EH (cell line): ENCODE data around the gene WDR13.
A peak's percentile ranks its signal among the peaks of the same experiment; 100 is the strongest.
"Not testable (repeated sequence)": the region's sequence is repeated elsewhere in the genome, so short reads cannot be mapped to it uniquely, and the experiment has no call there.

Source experiments
- DNase-seq: peaks from one replicate; pipeline ENCODE4 v3.0.0-alpha.2; 2015; ENCODE audit warnings: low read depth

The WDR13 gene

GRCh38 chrX:48595929-48596328, 1.4 kb upstream of the WDR13 start:
- DNase-seq, result no peak

DNA sequence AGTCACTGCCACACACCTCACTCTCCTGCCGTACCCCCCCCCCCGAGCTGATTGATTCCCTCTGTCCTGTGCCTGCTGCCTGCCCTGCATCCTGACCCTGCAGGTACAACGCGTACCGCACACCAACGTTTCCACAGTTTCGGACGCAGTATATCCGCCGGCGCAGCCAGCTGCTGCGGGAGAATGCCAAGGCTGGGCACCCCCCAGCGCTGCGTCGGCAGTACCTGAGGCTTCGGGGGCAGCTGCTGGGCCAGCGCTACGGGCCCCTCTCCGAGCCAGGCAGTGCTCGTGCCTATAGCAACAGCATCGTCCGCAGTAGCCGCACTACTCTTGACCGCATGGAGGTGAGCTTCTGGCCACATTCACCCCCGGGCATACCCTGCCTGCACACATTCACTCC, 1.3 kb downstream of the WDR13 start:
- DNase-seq, result no peak

DNA sequence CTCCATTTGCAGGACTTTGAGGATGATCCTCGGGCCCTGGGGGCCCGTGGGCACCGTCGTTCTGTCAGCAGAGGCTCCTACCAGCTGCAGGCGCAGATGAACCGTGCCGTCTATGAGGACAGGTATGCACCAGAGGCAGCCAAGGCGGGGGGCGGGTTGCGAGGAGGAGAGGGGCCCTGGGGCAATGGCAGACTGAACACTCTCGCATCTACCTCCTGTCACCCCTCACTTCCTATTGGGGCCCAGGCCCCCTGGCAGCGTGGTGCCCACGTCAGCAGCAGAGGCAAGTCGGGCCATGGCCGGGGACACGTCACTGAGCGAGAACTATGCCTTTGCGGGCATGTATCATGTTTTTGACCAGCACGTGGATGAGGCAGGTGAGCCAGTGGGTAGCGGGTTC, 2.0 kb downstream of the WDR13 start:
- no peak for DNase-seq

DNA sequence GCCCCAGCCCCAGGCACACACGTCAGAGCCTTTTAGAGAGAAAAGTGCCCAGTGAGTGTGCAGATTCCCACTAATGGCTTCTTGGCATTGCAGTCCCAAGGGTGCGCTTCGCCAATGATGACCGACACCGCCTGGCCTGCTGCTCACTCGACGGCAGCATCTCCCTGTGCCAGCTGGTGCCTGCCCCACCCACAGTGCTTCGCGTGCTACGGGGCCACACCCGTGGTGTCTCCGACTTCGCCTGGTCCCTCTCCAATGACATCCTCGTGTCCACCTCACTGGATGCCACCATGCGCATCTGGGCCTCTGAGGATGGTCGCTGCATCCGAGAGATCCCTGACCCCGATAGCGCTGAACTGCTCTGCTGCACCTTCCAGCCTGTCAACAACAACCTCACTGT, 2.9 kb downstream of the WDR13 start:
- DNase-seq, result no peak

- no peak for DNase-seq
Observed at GRCh38 chrX:48601741-48602394, 4.6 kb downstream of the WDR13 start.

DNA sequence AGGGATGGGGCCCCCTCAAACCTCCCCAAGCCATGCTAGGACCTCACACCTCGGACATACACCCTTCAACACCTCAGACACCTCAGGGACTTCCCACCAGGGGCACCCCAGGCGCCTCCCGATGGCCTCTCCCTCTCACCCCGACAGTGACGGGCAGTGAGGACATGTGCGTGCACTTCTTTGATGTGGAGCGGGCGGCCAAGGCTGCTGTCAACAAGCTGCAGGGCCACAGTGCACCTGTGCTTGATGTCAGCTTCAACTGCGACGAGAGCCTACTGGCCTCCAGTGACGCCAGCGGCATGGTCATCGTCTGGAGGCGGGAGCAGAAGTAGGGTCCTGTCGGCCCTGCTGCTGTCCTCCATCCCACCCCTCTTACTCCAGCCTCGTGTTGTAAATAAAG, 7.4 kb downstream of the WDR13 start:
- no peak for DNase-seq

GRCh38 chrX:48606091-48606490, 8.8 kb downstream of the WDR13 start:
- DNase-seq, result no peak

- no peak for DNase-seq
Observed at GRCh38 chrX:48611703-48612102, 14.4 kb downstream of the WDR13 start.

GRCh38 chrX:48613502-48614160, 16.3 kb downstream of the WDR13 start:
- peak; percentile 34 for DNase-seq

DNA sequence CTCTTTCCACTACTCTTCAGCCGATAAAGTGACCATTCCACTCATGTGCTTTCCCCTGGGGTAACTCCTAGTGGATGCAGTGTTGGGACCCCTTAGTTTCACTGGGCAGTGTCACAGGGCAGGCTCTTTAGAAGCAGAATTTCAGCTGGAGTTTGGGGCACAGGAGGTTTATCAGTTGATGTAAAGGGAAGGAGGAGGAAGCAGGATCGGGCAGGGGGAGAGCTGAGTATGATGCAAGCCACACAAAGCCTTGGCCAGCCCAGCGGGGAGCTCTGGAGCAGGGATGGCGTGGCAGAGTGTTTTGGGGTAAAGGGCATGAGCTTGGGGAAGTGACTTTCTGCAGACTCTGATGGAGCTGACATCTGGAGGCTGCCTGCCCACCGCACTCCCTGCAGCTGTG, 19.3 kb downstream of the WDR13 start:
- no peak for DNase-seq

- peak; percentile 27 for DNase-seq
Observed at GRCh38 chrX:48617542-48618340, 20.4 kb downstream of the WDR13 start.

GRCh38 chrX:48626401-48627298, 29.4 kb downstream of the WDR13 start:
- peak; percentile 14 for DNase-seq

GRCh38 chrX:48631376-48632090, 34.2 kb downstream of the WDR13 start:
- DNase-seq, result peak; percentile 91

- DNase-seq, result no peak
Observed at GRCh38 chrX:48632207-48632606, 34.9 kb downstream of the WDR13 start.

DNA sequence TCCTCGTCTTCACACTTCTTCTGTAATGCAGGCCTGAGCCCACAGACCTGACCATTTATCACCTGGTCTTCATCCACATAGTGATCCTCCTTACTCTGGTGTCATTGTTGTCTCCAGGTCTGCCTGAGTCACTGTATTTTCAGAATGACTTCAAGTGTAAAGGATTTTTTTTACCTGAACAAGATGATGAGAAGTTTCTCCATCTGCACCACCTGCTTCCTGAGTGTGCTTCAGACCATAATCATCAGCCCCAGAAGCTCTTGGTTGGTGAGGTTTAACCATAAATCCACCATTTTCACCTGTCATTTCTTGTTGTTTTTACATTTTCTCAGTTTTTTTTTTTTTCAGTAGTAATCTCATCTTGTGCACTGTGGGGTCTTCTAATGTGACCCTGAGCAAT, 39.0 kb downstream of the WDR13 start:
- DNase-seq, result no peak

- no peak for DNase-seq
Observed at GRCh38 chrX:48636776-48637175, 39.5 kb downstream of the WDR13 start.

GRCh38 chrX:48645669-48646068, 48.4 kb downstream of the WDR13 start:
- no peak for DNase-seq

GRCh38 chrX:48648336-48648751, 51.1 kb downstream of the WDR13 start:
- DNase-seq, result peak; percentile 65

DNA sequence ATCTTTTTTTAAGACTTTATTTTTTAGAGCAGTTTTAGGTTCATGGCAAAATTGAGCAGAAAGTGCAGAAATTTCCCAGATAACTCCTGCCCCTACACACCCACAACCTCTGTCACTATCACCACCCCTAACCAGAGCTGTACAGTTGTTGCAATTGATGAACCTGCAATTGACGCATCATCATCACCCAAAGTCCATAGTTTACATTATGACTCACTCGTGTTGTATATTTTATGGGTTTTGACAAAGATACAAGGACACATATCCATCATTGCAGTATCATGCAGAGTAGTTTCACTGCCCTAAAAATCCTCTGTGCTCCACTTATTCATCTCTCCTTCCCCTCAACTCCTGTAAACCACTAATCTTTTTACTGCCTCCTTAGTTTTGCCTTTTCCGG, 51.8 kb downstream of the WDR13 start:
- DNase-seq, result no peak

DNA sequence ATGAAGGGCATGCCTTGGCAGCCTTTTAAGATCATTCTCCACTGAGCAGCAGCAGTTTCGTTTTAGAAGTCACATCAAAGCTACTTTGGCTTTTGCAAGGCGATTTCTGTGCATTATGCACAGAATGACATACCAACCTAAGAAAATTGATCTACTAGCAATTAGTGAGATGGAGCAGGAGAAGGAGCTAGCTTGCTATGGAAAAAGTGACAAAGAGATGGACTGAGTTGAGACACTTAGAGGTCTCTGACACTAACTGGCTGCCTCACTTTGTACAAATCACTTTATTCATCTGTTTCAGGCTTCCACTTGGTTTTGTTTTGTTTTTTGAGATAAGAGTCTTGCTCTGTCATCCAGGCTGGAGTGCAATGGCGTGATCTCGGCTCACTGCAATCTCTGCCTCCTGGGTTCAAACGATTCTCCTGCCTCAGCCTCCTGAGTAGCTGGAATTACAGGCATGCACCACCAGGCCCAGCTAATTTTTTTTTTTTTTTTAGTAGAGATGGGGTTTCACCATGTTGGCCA, 54.8 kb downstream of the WDR13 start:
- not testable (repeated sequence) for DNase-seq

- DNase-seq, result not testable (repeated sequence)
Observed at GRCh38 chrX:48654746-48655145, 57.5 kb downstream of the WDR13 start.
